HEK293 (cell line): ENCODE data around the gene CHMP4B.

Experiments used
- CTCF ChIA-PET: fragments of 350-600 bp; formaldehyde crosslinking; extraction: SDS; loops from one replicate; lab custom pipeline; 2021; ENCODE audit warnings: antibody characterized with exemption; lab: Yijun Ruan, JAX
- POLR2A ChIA-PET: fragments of 300-600 bp; formaldehyde crosslinking; extraction: SDS; loops from one replicate; lab custom pipeline; 2020; ENCODE audit warnings: antibody characterized with exemption, inconsistent platforms; lab: Yijun Ruan, JAX
- H3K27ac ChIP-seq: fragments of 200-500 bp; sonication (Bioruptor generic); 2 replicates; pipeline ENCODE4 v1.5.1; 2014; ENCODE audit warnings: low read depth, low read length, control low read depth, inconsistent platforms; ENCODE audit errors: extremely low read depth
- H3K36me3 ChIP-seq, 2 experiments: fragments of 200-500 bp in 1 of 2; sonication (Bioruptor generic) in 1 of 2; 1 replicate in 1 of 2; 2 replicates in 1 of 2; pipeline ENCODE4 v1.5.1; 2014 to 2017; ENCODE audit warnings: inconsistent platforms in 2 of 2, low read length in 2 of 2; ENCODE audit not compliant: control insufficient read depth in 2 of 2, insufficient read depth in 1 of 2
- H3K4me1 ChIP-seq: fragments of 200-500 bp; sonication (Bioruptor generic); 2 replicates; pipeline ENCODE4 v1.5.1; 2014; ENCODE audit warnings: mild to moderate bottlenecking, low read length, inconsistent platforms; ENCODE audit not compliant: control insufficient read depth, insufficient read depth
- H3K4me3 ChIP-seq: 2 replicates; pipeline ENCODE4 v1.5.1; 2011; ENCODE audit warnings: low read depth, mild to moderate bottlenecking, control low read depth, low read length, moderate library complexity
- H3K9me3 ChIP-seq: fragments of 200-500 bp; sonication (Bioruptor generic); 2 replicates; pipeline ENCODE4 v1.5.1; 2014; ENCODE audit warnings: low read depth, low read length, inconsistent platforms; ENCODE audit not compliant: control insufficient read depth, insufficient read depth
- BCL11A ChIP-seq: fragments of 450-650 bp; formaldehyde crosslinking; IDR thresholded peaks from 2 replicates; pipeline ENCODE4 v1.5.1; 2016; ENCODE audit warnings: low read depth, missing biosample characterization, missing genetic modification characterization
- KLF16 ChIP-seq: fragments of 450-650 bp; formaldehyde crosslinking; IDR thresholded peaks from 2 replicates; pipeline ENCODE4 v1.5.1; 2017; ENCODE audit warnings: missing biosample characterization, missing genetic modification characterization
- MYNN ChIP-seq: fragments of 450-650 bp; formaldehyde crosslinking; IDR thresholded peaks from 2 replicates; pipeline ENCODE4 v1.5.1; 2016; ENCODE audit warnings: missing biosample characterization, missing genetic modification characterization, borderline replicate concordance
- PRDM4 ChIP-seq: fragments of 450-650 bp; formaldehyde crosslinking; IDR thresholded peaks from 2 replicates; pipeline ENCODE4 v1.5.1; 2017; ENCODE audit warnings: missing biosample characterization, missing genetic modification characterization
- ZBTB26 ChIP-seq: fragments of 450-650 bp; formaldehyde crosslinking; optimal IDR thresholded peaks from 2 replicates; pipeline ENCODE3; 2016; ENCODE audit warnings: missing biosample characterization, mild to moderate bottlenecking, missing genetic modification characterization
- ZBTB8A ChIP-seq: fragments of 450-650 bp; formaldehyde crosslinking; IDR thresholded peaks from 2 replicates; pipeline ENCODE4 v1.5.1; 2016; ENCODE audit warnings: missing biosample characterization, missing genetic modification characterization
- ZFP3 ChIP-seq: fragments of 450-650 bp; formaldehyde crosslinking; IDR thresholded peaks from 2 replicates; pipeline ENCODE4 v1.5.1; 2016; ENCODE audit warnings: low read depth, missing biosample characterization, missing genetic modification characterization
- ZNF146 ChIP-seq: fragments of 450-650 bp; formaldehyde crosslinking; IDR thresholded peaks from 2 replicates; pipeline ENCODE4 v1.5.1; 2016; ENCODE audit warnings: missing biosample characterization, missing genetic modification characterization
- ZNF341 ChIP-seq: fragments of 450-650 bp; formaldehyde crosslinking; IDR thresholded peaks from 2 replicates; pipeline ENCODE4; 2016; ENCODE audit warnings: low read depth, missing biosample characterization, missing genetic modification characterization
- ZNF423 ChIP-seq: fragments of 450-650 bp; formaldehyde crosslinking; IDR thresholded peaks from 2 replicates; pipeline ENCODE4 v1.5.1; 2016; ENCODE audit warnings: missing biosample characterization, missing genetic modification characterization
- ZNF426 ChIP-seq: fragments of 450-650 bp; formaldehyde crosslinking; IDR thresholded peaks from 2 replicates; pipeline ENCODE4 v1.5.1; 2017; ENCODE audit warnings: missing biosample characterization, missing genetic modification characterization, mild to moderate bottlenecking, inconsistent platforms, moderate library complexity
- ZNF48 ChIP-seq: fragments of 450-650 bp; formaldehyde crosslinking; IDR thresholded peaks from 2 replicates; pipeline ENCODE4 v1.5.1; 2016; ENCODE audit warnings: missing biosample characterization, missing genetic modification characterization
- ZNF596 ChIP-seq: fragments of 450-650 bp; IDR thresholded peaks from 2 replicates; pipeline ENCODE4 v1.5.0; 2018; ENCODE audit warnings: missing biosample characterization, mild to moderate bottlenecking, missing genetic modification characterization, moderate library complexity
- ZNF785 ChIP-seq: fragments of 450-650 bp; formaldehyde crosslinking; IDR thresholded peaks from 2 replicates; pipeline ENCODE4 v1.5.1; 2016; ENCODE audit warnings: missing biosample characterization, missing genetic modification characterization
- ZNF837 ChIP-seq: fragments of 450-650 bp; formaldehyde crosslinking; IDR thresholded peaks from 2 replicates; pipeline ENCODE4 v1.5.1; 2016; ENCODE audit warnings: missing biosample characterization, missing genetic modification characterization
- TF ChIP-seq, protein P1 (sequence below): fragments of 450-650 bp; formaldehyde crosslinking; IDR thresholded peaks from 2 replicates; pipeline ENCODE4 v1.5.1; 2016; ENCODE audit warnings: missing biosample characterization, missing genetic modification characterization

CHMP4B gene

GRCh38 chr20:33771938-33772337, 39.2 kb upstream of the CHMP4B start (continued):
- TF ChIP-seq ZNF341 (tag by site-specific recombination) = no peak
- no peak for TF ChIP-seq KLF16 (tag by site-specific recombination)
- no peak for TF ChIP-seq ZNF785 (tag by site-specific recombination)
- TF ChIP-seq ZBTB26 (tag by site-specific recombination) = no peak
- TF ChIP-seq ZNF48 (tag by site-specific recombination) = no peak
- TF ChIP-seq ZNF837 (tag by site-specific recombination) = no peak

DNA sequence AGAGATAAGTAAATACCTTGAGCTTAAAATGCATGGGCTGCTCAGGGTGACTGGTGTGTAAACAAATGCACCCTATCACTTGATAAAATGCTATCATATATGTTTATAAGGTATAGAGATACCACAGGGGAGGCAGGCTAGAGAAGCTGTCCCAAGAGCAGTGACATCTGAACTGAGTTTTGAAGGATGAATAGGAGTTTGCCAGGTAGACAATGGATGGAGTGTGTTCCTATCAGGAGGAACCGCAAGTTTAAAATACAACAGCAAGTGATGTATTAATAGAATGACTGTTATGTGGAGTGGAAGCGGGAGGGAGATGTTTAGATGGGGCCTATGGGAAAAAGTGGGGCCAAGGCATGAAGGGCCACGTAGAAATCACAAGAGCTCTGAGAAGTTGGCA, 38.7 kb upstream of the CHMP4B start:
- peak; percentile 87 for TF ChIP-seq ZFP3
- no peak for TF ChIP-seq ZNF596 (tag by site-specific recombination)
- TF ChIP-seq, all 188 proteins: peak for 1
- Histone ChIP-seq H3K9me3 (no peaks in the 10 kb centered on the region), H3K36me3 (peaks cover 0 to 3% of the 10 kb centered on the region in 2 experiments; a peak in 2 of 3 replicates), H3K4me1 (no peaks in the 10 kb centered on the region), H3K27ac (no peak overlapping the region), H3K4me3 (no peak overlapping the region)
- POLR2A ChIA-PET = no interaction called here
- CTCF ChIA-PET = no interaction called here

- H3K9me3 ChIP-seq = no peaks in the 10 kb centered on the region
- POLR2A ChIA-PET = no interaction called here
- no peaks in the 10 kb centered on the region for H3K4me1 ChIP-seq
- no peaks in the 10 kb centered on the region; a peak in 1 of 3 replicates for H3K36me3 ChIP-seq
- no peak for TF ChIP-seq ZBTB8A (tag by site-specific recombination)
- no peak for TF ChIP-seq MYNN (tag by site-specific recombination)
- no peak for TF ChIP-seq PRDM4
- TF ChIP-seq ZFP3 = no peak
- no peak for TF ChIP-seq ZNF423 (tag by site-specific recombination)
- no peak for TF ChIP-seq BCL11A (tag by site-specific recombination)
- CTCF ChIA-PET = no interaction called here
- H3K27ac ChIP-seq = no peak overlapping the region
- H3K4me3 ChIP-seq = no peak overlapping the region
Observed at GRCh38 chr20:33773412-33774089, 37.6 kb upstream of the CHMP4B start.

DNA sequence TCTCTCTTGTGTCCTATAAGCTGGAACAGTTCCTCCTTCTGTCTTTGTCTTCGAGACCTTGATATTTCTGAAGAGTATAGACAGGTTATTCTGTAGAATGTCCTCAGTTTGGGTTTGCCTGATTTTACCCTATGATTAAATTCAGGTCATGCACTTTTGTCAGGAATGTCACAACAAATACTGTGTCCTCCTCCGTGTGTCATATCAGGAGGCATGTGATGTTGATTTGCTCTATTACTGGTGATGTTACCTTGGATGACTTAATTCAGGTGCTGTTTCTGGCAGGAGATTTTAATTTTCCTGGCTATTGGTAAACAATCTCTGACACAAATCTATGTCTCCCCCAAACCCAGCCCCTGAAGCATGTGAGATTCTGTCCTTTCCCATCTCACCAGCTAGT, 33.3 kb upstream of the CHMP4B start:
- H3K4me3 ChIP-seq = no peak overlapping the region
- TF ChIP-seq, protein P1, sequence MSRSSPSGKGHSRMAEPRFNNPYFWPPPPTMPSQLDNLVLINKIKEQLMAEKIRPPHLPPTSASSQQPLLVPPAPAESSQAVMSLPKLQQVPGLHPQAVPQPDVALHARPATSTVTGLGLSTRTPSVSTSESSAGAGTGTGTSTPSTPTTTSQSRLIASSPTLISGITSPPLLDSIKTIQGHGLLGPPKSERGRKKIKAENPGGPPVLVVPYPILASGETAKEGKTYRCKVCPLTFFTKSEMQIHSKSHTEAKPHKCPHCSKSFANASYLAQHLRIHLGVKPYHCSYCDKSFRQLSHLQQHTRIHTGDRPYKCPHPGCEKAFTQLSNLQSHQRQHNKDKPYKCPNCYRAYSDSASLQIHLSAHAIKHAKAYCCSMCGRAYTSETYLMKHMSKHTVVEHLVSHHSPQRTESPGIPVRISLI = no peak
- TF ChIP-seq ZNF146 (no peak), ZNF426 (tag by site-specific recombination) (no peak)
- H3K4me1 ChIP-seq = no peaks in the 10 kb centered on the region
- H3K36me3 ChIP-seq = no peaks in the 10 kb centered on the region; a peak in 1 of 3 replicates
- H3K27ac ChIP-seq = no peak overlapping the region
- ChIA-PET CTCF (no interaction called here), POLR2A (interaction anchor here (0.7 kb wide), 1 partner anchor 334 kb away, joined by 3 read pairs; the partner anchor contains the start of gene EIF2S2)
- H3K9me3 ChIP-seq = no peaks in the 10 kb centered on the region
